SK-N-SH treated with all-trans-retinoic acid at 6 μM for 48 hours (cell line): ENCODE results near the gene ZIK1.

ENCODE experiments used
- OSR1 ChIP-seq: fragments of 250-450 bp; sonication (Bioruptor Pico); IDR thresholded peaks from 2 replicates; pipeline ENCODE4 v1.8.0; 2022; ENCODE audit warnings: moderate library complexity, mild to moderate bottlenecking, inconsistent platforms
- PATZ1 ChIP-seq: fragments of 250-450 bp; sonication (Bioruptor Pico); IDR thresholded peaks from 2 replicates; pipeline ENCODE4 v1.8.0; 2020; ENCODE audit warnings: mild to moderate bottlenecking, moderate library complexity, borderline replicate concordance
- PPARA ChIP-seq: fragments of 250-450 bp; sonication (Bioruptor Pico); IDR thresholded peaks from 2 replicates; pipeline ENCODE4 v1.5.0; 2020; ENCODE audit warnings: mild to moderate bottlenecking, borderline replicate concordance
- TSHZ2 ChIP-seq: fragments of 250-450 bp; sonication (Bioruptor Pico); IDR thresholded peaks from 2 replicates; pipeline ENCODE4 v1.5.0; 2020; ENCODE audit warnings: mild to moderate bottlenecking, moderate library complexity
- ZFP30 ChIP-seq: fragments of 450-650 bp; formaldehyde crosslinking; IDR thresholded peaks from 2 replicates; pipeline ENCODE4 v1.5.0; 2022; ENCODE audit warnings: mild to moderate bottlenecking, moderate library complexity
- TF ChIP-seq, protein P1 (sequence below): fragments of 250-450 bp; sonication (Bioruptor Pico); IDR thresholded peaks from 2 replicates; pipeline ENCODE4 v1.8.0; 2021; ENCODE audit warnings: low read depth, mild to moderate bottlenecking, moderate library complexity, borderline replicate concordance
- TF ChIP-seq, protein P2 (sequence below): fragments of 250-450 bp; sonication (Bioruptor Pico); IDR thresholded peaks from 2 replicates; pipeline ENCODE4 v1.5.1; 2020; ENCODE audit warnings: low read depth, mild to moderate bottlenecking, moderate library complexity

GRCh38 chr19:57570707-57571106 lies 13.2 kb upstream of the ZIK1 start:
- TF ChIP-seq PATZ1 (CRISPR knock-in tag) (no peak), ZFP30 (CRISPR knock-in tag) (no peak), OSR1 (CRISPR knock-in tag) (no peak), TSHZ2 (CRISPR knock-in tag) (no peak), PPARA (CRISPR knock-in tag) (no peak)
- TF ChIP-seq, protein P1, sequence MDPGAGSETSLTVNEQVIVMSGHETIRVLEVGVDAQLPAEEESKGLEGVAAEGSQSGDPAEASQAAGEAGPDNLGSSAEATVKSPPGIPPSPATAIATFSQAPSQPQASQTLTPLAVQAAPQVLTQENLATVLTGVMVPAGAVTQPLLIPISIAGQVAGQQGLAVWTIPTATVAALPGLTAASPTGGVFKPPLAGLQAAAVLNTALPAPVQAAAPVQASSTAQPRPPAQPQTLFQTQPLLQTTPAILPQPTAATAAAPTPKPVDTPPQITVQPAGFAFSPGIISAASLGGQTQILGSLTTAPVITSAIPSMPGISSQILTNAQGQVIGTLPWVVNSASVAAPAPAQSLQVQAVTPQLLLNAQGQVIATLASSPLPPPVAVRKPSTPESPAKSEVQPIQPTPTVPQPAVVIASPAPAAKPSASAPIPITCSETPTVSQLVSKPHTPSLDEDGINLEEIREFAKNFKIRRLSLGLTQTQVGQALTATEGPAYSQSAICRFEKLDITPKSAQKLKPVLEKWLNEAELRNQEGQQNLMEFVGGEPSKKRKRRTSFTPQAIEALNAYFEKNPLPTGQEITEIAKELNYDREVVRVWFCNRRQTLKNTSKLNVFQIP (CRISPR knock-in tag), result no peak
- TF ChIP-seq, protein P2, sequence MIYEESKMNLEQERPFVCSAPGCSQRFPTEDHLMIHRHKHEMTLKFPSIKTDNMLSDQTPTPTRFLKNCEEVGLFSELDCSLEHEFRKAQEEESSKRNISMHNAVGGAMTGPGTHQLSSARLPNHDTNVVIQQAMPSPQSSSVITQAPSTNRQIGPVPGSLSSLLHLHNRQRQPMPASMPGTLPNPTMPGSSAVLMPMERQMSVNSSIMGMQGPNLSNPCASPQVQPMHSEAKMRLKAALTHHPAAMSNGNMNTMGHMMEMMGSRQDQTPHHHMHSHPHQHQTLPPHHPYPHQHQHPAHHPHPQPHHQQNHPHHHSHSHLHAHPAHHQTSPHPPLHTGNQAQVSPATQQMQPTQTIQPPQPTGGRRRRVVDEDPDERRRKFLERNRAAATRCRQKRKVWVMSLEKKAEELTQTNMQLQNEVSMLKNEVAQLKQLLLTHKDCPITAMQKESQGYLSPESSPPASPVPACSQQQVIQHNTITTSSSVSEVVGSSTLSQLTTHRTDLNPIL (CRISPR knock-in tag), result no peak
